ENCODE results near the gene NR3C2. TPM values are rescaled to one million over a fixed set of nuclear protein-coding genes. Genes with fewer than 3 reads are reported as not detected.

The NR3C2 gene
- total RNA-seq, 1 experiment from 2014 or later = 14.2 TPM

DNA sequence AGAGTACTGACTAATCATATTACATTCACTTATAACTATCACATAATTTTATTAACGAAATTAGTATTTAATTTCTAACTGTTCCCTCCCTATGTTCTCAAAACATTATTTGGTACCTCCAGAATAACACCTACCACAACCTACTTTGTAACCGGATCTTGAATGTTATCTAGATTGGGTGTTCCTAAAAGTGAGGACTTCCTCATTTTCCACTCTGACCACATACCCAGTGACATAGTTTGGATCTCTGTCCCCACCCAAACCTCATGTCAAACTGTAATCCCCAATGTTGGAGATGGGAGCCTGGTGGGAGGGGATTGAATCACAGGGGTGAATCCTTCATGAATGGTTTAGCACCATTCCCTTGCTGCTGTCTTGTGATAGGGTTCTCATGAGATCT, 21.8 kb downstream of the NR3C2 start:
- TF ChIP-seq, protein P1, sequence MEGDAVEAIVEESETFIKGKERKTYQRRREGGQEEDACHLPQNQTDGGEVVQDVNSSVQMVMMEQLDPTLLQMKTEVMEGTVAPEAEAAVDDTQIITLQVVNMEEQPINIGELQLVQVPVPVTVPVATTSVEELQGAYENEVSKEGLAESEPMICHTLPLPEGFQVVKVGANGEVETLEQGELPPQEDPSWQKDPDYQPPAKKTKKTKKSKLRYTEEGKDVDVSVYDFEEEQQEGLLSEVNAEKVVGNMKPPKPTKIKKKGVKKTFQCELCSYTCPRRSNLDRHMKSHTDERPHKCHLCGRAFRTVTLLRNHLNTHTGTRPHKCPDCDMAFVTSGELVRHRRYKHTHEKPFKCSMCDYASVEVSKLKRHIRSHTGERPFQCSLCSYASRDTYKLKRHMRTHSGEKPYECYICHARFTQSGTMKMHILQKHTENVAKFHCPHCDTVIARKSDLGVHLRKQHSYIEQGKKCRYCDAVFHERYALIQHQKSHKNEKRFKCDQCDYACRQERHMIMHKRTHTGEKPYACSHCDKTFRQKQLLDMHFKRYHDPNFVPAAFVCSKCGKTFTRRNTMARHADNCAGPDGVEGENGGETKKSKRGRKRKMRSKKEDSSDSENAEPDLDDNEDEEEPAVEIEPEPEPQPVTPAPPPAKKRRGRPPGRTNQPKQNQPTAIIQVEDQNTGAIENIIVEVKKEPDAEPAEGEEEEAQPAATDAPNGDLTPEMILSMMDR (IDR thresholded peaks at IDR 0.05; ENCODE audit: unreplicated experiment) = no peak
- no peak for DNase-seq
- Mint-ChIP-seq H3K9me3 (ENCODE audit: low read depth, unreplicated experiment) (no peaks in the 10 kb centered on the region), H3K27me3 (ENCODE audit: unreplicated experiment) (no peaks in the 10 kb centered on the region), H3K27ac (ENCODE audit: unreplicated experiment) (no peak overlapping the region), H3K4me3 (ENCODE audit: low read depth, unreplicated experiment) (no peak overlapping the region), H3K4me1 (ENCODE audit: low read depth, unreplicated experiment) (peaks cover 24% of the 10 kb centered on the region), H3K36me3 (ENCODE audit: insufficient read depth, unreplicated experiment) (no peaks in the 10 kb centered on the region)
- BruUV-seq (replicated peaks) = no TSS peak
- intact Hi-C loops (cut with micrococcal nuclease; ENCODE audit: unreplicated experiment) = no loop called here
- CTCF ChIA-PET = no interaction called here

DNA sequence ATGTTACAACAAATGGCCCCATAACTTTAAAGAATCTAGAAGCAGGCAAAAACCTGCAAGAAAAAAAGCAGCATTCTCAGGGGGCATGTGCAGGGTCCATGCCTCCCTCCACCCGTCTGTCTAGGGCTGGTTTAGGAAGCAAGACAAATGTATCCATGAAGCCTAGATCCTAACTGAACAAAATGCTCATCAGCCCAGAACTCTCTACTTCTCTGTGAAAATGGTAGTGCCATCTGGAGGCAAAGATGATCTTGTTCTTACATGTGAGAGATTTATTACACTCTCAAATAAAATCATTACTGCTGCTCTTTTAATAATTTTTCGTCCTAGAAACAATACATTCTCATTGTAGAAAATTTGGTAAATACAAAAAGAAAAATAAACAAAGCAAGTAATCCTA, 26.7 kb downstream of the NR3C2 start:
- Mint-ChIP-seq H3K4me1 (ENCODE audit: low read depth, unreplicated experiment) (peaks cover 18% of the 10 kb centered on the region), H3K36me3 (ENCODE audit: insufficient read depth, unreplicated experiment) (no peaks in the 10 kb centered on the region), H3K4me3 (ENCODE audit: low read depth, unreplicated experiment) (no peak overlapping the region), H3K9me3 (ENCODE audit: low read depth, unreplicated experiment) (no peaks in the 10 kb centered on the region), H3K27me3 (ENCODE audit: unreplicated experiment) (no peaks in the 10 kb centered on the region), H3K27ac (ENCODE audit: unreplicated experiment) (no peak overlapping the region)
- no peak for DNase-seq
- intact Hi-C loops (cut with micrococcal nuclease; ENCODE audit: unreplicated experiment) = loop anchor here (10.0 kb wide), 1 partner anchor 131 kb away; no protein-coding TSS in a partner anchor
- CTCF ChIA-PET = no interaction called here
- TF ChIP-seq, protein P1 (IDR thresholded peaks at IDR 0.05; ENCODE audit: unreplicated experiment) = no peak
- no TSS peak for BruUV-seq (replicated peaks)

DNA sequence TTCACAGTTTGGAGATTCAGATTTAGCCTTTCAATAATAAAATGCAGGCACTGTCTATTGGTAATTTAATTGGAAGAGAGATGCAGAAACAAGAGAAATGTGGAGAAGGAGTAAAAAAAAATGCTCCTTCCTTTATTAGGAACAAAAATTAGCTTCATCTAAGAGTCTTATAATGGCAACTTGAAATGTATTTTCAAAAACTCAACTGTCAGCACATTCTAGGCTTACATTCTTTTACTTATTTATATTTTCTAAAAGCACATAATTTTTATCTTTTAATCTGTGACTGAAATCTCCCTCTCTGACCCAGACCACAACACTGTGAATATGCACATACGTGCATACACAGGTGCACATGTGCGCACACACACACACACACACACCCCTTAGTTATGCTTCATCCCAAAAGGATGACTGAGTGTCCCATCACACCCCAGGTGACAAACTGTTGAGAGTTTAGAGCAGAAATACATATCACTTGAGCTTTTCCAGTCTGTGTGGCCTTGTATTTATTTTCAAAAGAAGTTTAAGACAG, 29.7 kb downstream of the NR3C2 start:
- Mint-ChIP-seq H3K27ac (ENCODE audit: unreplicated experiment) (no peak overlapping the region), H3K4me3 (ENCODE audit: low read depth, unreplicated experiment) (no peak overlapping the region), H3K9me3 (ENCODE audit: low read depth, unreplicated experiment) (no peaks in the 10 kb centered on the region), H3K36me3 (ENCODE audit: insufficient read depth, unreplicated experiment) (no peaks in the 10 kb centered on the region), H3K27me3 (ENCODE audit: unreplicated experiment) (no peaks in the 10 kb centered on the region), H3K4me1 (ENCODE audit: low read depth, unreplicated experiment) (peaks cover under 1% of the 10 kb centered on the region)
- no peak for DNase-seq
- CTCF ChIA-PET = interaction anchor here (0.6 kb wide), 1 partner anchor 465 kb away, joined by 3 read pairs; no protein-coding TSS in a partner anchor
- intact Hi-C loops (cut with micrococcal nuclease; ENCODE audit: unreplicated experiment) = loop anchor here (10.0 kb wide), 1 partner anchor 128 kb away; no protein-coding TSS in a partner anchor
- BruUV-seq (replicated peaks) = no TSS peak
- TF ChIP-seq, protein P1 (IDR thresholded peaks at IDR 0.05; ENCODE audit: unreplicated experiment) = no peak

DNA sequence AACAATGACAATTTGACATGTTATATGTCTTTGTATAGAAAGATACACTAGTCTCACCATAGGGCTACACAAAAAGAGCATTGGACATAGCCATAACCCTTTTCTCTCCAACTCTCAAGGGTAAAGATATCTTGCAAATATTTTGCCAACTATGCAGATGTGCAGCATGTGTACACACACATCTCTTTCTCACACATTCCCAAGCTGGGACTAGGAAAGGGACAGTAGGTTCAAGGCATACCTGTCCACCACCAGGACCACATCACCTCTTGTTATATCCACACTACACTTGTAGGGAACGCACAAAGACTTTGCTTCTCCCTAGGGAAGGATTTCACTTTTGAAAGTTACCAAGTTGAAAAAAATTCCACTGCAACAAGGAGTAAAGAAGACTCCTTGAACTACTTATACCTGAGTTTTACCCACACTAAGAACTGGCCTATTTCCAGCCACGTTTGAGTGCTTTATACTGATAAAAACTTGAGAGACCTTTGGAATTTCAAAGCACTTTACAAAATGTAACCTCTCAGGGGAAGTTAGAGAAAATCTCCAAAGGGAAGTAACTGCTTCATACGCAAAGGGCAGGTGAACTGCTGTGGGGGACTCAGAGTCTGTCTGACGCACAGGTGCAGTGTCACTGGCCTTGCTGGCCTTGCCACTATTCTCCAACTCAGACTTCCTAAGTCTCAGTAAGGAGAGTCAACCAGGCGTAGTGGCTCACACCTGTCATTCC, 36.9 kb downstream of the NR3C2 start:
- Mint-ChIP-seq H3K36me3 (ENCODE audit: insufficient read depth, unreplicated experiment) (peaks cover 5% of the 10 kb centered on the region), H3K4me3 (ENCODE audit: low read depth, unreplicated experiment) (no peak overlapping the region), H3K27me3 (ENCODE audit: unreplicated experiment) (no peaks in the 10 kb centered on the region), H3K9me3 (ENCODE audit: low read depth, unreplicated experiment) (no peaks in the 10 kb centered on the region), H3K27ac (ENCODE audit: unreplicated experiment) (no peak overlapping the region), H3K4me1 (ENCODE audit: low read depth, unreplicated experiment) (no peaks in the 10 kb centered on the region)
- intact Hi-C loops (cut with micrococcal nuclease; ENCODE audit: unreplicated experiment) = no loop called here
- TF ChIP-seq, protein P1 (IDR thresholded peaks at IDR 0.05; ENCODE audit: unreplicated experiment) = no peak
- CTCF ChIA-PET = no interaction called here
- BruUV-seq (replicated peaks) = no TSS peak
- no peak for DNase-seq
